RPMI7951 (cell line): Measurements from ENCODE around the gene ETDB. TPM values are rescaled to one million over a fixed set of nuclear protein-coding genes. Genes with fewer than 3 reads are reported as not detected.

Experiments
- total RNA-seq: library from RNA; depleted of rRNA; stranded (reverse); fragments of >200 nt; shearing (Covaris generic); gene quantifications from 2 replicates; pipeline ENCODE4 v1.2.3, GENCODE V29; 2014; rRNA removed

ETDB gene
- total RNA-seq, 1 experiment from 2014 or later = not detected

Other genes with a start within 250 kb of the ETDB start
- 19.2 and 20.1 TPM in 2 replicates for gene MOSPD1, start 205.3 kb downstream of the ETDB start, total RNA-seq
- gene SMIM10, start 129.5 kb downstream of the ETDB start, total RNA-seq = 5.8 and 8.2 TPM in 2 replicates
- 12.1 and 14.1 TPM in 2 replicates for gene RTL8B, start 98.0 kb downstream of the ETDB start, total RNA-seq
- gene RTL8C, start 88.2 kb downstream of the ETDB start, total RNA-seq = 69.9 and 96.6 TPM in 2 replicates
- gene RTL8A, start 68.4 kb downstream of the ETDB start, total RNA-seq = 16.2 and 17.9 TPM in 2 replicates
- gene SMIM10L2B, start 21.8 kb downstream of the ETDB start, total RNA-seq = 0.39 TPM in 1 of 2 replicates, not detected in the other
- 0.39 TPM in 1 of 2 replicates, not detected in the other for gene CT55, start 50.9 kb upstream of the ETDB start, total RNA-seq
- not detected in 2 replicates for gene ETDA, start 131.5 kb upstream of the ETDB start, total RNA-seq
- not detected in 2 replicates for gene ETDC, start 189.0 kb upstream of the ETDB start, total RNA-seq
- 6.5 and 7.9 TPM in 2 replicates for gene ZNF75D, start 223.6 kb upstream of the ETDB start, total RNA-seq
- gene ZNF449, start 224.3 kb upstream of the ETDB start, total RNA-seq = 7.5 and 9.3 TPM in 2 replicates